IPS-18c (cell line): ENCODE results near the gene GFAP.

Experiments
- H3K4me3 ChIP-seq: 2 replicates; pipeline ENCODE4 v1.7.0; 2013; ENCODE audit warnings: low read depth, mild to moderate bottlenecking, low read length, moderate library complexity; ENCODE audit not compliant: insufficient read depth
- H3K9me3 ChIP-seq: one replicate; pipeline ENCODE4 v1.6.1; 2013; ENCODE audit warnings: mild to moderate bottlenecking, low read length, moderate library complexity; ENCODE audit not compliant: control insufficient read depth, insufficient read depth

The GFAP gene

GRCh38 chr17:44919885-44920564, 4.7 kb upstream of the GFAP start:
- Histone ChIP-seq H3K9me3 (peaks cover 5% of the 10 kb centered on the region), H3K4me3 (no peak overlapping the region)

- Histone ChIP-seq H3K4me3 (no peak overlapping the region), H3K9me3 (peaks cover 5% of the 10 kb centered on the region)
Measured at GRCh38 chr17:44919411-44919810, 4.1 kb upstream of the GFAP start.

- H3K4me3 ChIP-seq: no peak overlapping the region
- H3K9me3 ChIP-seq: peaks cover 5% of the 10 kb centered on the region
Measured at GRCh38 chr17:44918006-44918405, 2.7 kb upstream of the GFAP start.

GRCh38 chr17:44917456-44917855, 2.2 kb upstream of the GFAP start:
- Histone ChIP-seq H3K4me3 (no peak overlapping the region), H3K9me3 (peaks cover 1% of the 10 kb centered on the region)

- no peak overlapping the region for H3K4me3 ChIP-seq
Measured at GRCh38 chr17:44916781-44917241, 1.5 kb upstream of the GFAP start.

GRCh38 chr17:44915862-44916780, 821 bp upstream of the GFAP start:
- Histone ChIP-seq H3K4me3 (no peak overlapping the region), H3K9me3 (no peaks in the 10 kb centered on the region)

More at GRCh38 chr17:44916781-44917241, 1.5 kb upstream of the GFAP start:
- H3K9me3 ChIP-seq: no peaks in the 10 kb centered on the region

- Histone ChIP-seq H3K4me3 (no peak overlapping the region), H3K9me3 (no peaks in the 10 kb centered on the region)
Measured at GRCh38 chr17:44914698-44915271, 515 bp downstream of the GFAP start.

- Histone ChIP-seq H3K4me3 (no peak overlapping the region), H3K9me3 (no peaks in the 10 kb centered on the region)
Measured at GRCh38 chr17:44914148-44914547, 1.2 kb downstream of the GFAP start.

- H3K4me3 ChIP-seq: no peak overlapping the region
- no peaks in the 10 kb centered on the region for H3K9me3 ChIP-seq
Measured at GRCh38 chr17:44913676-44914075, 1.6 kb downstream of the GFAP start.

- no peak overlapping the region for H3K4me3 ChIP-seq
- no peaks in the 10 kb centered on the region for H3K9me3 ChIP-seq
Measured at GRCh38 chr17:44912763-44913544, 2.3 kb downstream of the GFAP start.

- Histone ChIP-seq H3K9me3 (no peaks in the 10 kb centered on the region), H3K4me3 (peak overlapping the region; percentile 57)
Measured at GRCh38 chr17:44911133-44912001, 3.9 kb downstream of the GFAP start.

GRCh38 chr17:44910231-44911106, 4.8 kb downstream of the GFAP start:
- H3K4me3 ChIP-seq: peak overlapping the region; percentile 57; the same call in 1 of the 2 replicates
- H3K9me3 ChIP-seq: no peaks in the 10 kb centered on the region

GRCh38 chr17:44909681-44910144, 5.6 kb downstream of the GFAP start:
- no peak overlapping the region for H3K4me3 ChIP-seq
- H3K9me3 ChIP-seq: no peaks in the 10 kb centered on the region

- Histone ChIP-seq H3K9me3 (no peaks in the 10 kb centered on the region), H3K4me3 (no peak overlapping the region)
Measured at GRCh38 chr17:44908761-44909326, 6.5 kb downstream of the GFAP start.
